Measurements from ENCODE around the gene SAMHD1.

DNA sequence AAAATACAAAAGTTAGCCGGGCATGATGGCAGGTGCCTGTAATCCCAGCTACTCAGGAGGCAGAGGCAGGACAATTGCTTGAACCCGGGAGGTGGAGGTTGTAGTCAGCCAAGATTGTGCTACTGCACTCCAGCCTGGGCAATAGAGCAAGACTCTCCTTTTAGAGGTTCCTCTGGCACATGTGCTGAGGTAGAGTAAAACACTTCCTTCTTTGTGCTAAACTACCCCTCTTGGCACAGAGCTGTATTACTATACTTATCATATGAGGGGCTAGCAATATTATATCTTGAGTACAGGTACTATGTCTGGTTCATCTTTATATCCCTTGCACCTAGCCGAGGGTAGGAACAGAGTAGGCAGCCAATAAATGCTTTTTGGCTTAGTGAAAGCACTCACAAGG is 40.2 kb upstream of the SAMHD1 start:
- TF ChIP-seq POLR2A (IDR thresholded peaks at IDR 0.05): no peak
- TF ChIP-seq, protein P1, sequence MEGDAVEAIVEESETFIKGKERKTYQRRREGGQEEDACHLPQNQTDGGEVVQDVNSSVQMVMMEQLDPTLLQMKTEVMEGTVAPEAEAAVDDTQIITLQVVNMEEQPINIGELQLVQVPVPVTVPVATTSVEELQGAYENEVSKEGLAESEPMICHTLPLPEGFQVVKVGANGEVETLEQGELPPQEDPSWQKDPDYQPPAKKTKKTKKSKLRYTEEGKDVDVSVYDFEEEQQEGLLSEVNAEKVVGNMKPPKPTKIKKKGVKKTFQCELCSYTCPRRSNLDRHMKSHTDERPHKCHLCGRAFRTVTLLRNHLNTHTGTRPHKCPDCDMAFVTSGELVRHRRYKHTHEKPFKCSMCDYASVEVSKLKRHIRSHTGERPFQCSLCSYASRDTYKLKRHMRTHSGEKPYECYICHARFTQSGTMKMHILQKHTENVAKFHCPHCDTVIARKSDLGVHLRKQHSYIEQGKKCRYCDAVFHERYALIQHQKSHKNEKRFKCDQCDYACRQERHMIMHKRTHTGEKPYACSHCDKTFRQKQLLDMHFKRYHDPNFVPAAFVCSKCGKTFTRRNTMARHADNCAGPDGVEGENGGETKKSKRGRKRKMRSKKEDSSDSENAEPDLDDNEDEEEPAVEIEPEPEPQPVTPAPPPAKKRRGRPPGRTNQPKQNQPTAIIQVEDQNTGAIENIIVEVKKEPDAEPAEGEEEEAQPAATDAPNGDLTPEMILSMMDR (IDR thresholded peaks at IDR 0.05): no peak
